ENCODE data around the gene DCAF11.

Gene DCAF11

GRCh38 chr14:24096545-24097181, 17.9 kb upstream of the DCAF11 start:
- no peak for TF ChIP-seq CTCF (IDR thresholded peaks at IDR 0.05; ENCODE audit: insufficient read depth, low read depth, low read length, missing control alignments)
- H3K4me3 ChIP-seq (ENCODE audit: low read depth, low read length): no peak overlapping the region
- DNase-seq (ENCODE audit: low read depth): no peak

- H3K4me3 ChIP-seq (ENCODE audit: low read depth, low read length): no peak overlapping the region
- no peak for TF ChIP-seq CTCF (IDR thresholded peaks at IDR 0.05; ENCODE audit: insufficient read depth, low read depth, low read length, missing control alignments)
- DNase-seq (ENCODE audit: low read depth): no peak
Measured at GRCh38 chr14:24098229-24098926, 16.2 kb upstream of the DCAF11 start.

GRCh38 chr14:24098927-24099813, 15.4 kb upstream of the DCAF11 start:
- H3K4me3 ChIP-seq (ENCODE audit: low read depth, low read length): no peak overlapping the region
- no peak for TF ChIP-seq CTCF (IDR thresholded peaks at IDR 0.05; ENCODE audit: insufficient read depth, low read depth, low read length, missing control alignments)
- DNase-seq (ENCODE audit: low read depth): no peak

GRCh38 chr14:24100197-24100981, 14.2 kb upstream of the DCAF11 start:
- DNase-seq (ENCODE audit: low read depth): no peak
- H3K4me3 ChIP-seq (ENCODE audit: low read depth, low read length): no peak overlapping the region
- TF ChIP-seq CTCF (IDR thresholded peaks at IDR 0.05; ENCODE audit: insufficient read depth, low read depth, low read length, missing control alignments): no peak

GRCh38 chr14:24100982-24101494, 13.5 kb upstream of the DCAF11 start:
- no peak for DNase-seq (ENCODE audit: low read depth)
- H3K4me3 ChIP-seq (ENCODE audit: low read depth, low read length): no peak overlapping the region

More at GRCh38 chr14:24100982-24101494, 13.5 kb upstream of the DCAF11 start:
- no peak for TF ChIP-seq CTCF (IDR thresholded peaks at IDR 0.05; ENCODE audit: insufficient read depth, low read depth, low read length, missing control alignments)
